Activated gamma-delta T cell treated with anti-CD3 and anti-CD28 coated beads, Interleukin-2, amount 50 U/mL, for 16 hours (primary cell): ENCODE measurements around the gene PLD3.
"Not testable (repeated sequence)": the region's sequence is repeated elsewhere in the genome, so short reads cannot be mapped to it uniquely, and the experiment has no call there.

Experiments used
- DNase-seq: peaks from one replicate; pipeline ENCODE4 v3.0.0-alpha.2; 2020; ENCODE audit warnings: low read depth

Gene PLD3

DNA sequence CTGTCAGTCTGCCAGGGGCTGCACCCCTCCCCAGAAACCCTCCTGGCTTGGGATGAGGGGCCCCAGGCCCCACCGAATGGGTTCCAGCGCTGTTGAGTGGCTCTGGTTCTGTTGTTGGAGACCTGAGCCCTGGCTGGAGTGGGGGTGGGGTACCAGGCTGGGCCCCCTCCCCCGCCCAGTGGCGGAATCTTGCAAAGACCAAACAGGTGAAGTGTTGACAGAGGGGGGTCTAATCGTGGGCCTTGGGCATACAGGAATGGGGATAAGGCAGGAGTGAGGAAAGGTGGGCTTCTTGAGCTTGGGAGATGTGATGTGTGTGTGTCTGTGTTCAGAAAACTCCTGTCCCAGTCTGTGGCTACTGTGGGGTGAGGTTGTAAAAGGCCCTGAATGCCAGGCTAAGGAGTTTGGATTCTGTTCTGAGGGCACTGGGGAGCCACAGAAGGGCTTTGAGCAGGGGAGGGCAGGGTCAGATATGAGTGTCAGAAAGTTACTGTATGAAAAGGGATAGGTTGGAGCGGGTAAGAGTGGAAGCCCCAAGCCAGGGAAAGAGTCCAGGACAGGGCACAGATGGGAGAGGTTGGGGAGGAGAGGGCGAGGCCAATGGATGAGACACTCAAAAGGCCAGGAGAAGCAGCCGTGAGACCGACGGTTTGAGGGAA, 41.7 kb downstream of the PLD3 start, which contains the start of gene HIPK4:
Gene HIPK4, minus strand, starts transcription at position 98 of the 659 bp plus-strand sequence. CDS start 279 bp downstream, outside the sequence.
- DNase-seq = no peak

DNA sequence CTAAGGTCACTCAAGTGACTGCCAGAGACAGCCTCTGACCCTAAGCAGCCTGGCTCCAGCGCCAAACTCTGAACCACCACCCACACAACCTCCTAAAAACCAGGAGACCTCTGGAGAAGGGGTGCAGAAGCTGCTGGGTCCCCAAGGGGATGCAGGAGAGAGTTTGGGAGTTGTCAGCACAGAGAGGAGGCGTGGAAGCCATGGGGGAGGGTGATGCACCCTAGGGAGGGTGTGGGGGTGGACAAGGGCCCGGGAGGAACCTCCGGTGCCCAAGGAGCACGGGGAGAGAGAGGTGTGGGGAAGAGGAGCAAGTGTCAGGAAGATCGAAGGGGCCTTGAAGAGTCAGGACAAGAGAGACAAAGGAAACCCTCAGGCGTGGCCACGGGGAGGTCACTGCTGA, 43.6 kb downstream of the PLD3 start:
- no peak for DNase-seq

DNA sequence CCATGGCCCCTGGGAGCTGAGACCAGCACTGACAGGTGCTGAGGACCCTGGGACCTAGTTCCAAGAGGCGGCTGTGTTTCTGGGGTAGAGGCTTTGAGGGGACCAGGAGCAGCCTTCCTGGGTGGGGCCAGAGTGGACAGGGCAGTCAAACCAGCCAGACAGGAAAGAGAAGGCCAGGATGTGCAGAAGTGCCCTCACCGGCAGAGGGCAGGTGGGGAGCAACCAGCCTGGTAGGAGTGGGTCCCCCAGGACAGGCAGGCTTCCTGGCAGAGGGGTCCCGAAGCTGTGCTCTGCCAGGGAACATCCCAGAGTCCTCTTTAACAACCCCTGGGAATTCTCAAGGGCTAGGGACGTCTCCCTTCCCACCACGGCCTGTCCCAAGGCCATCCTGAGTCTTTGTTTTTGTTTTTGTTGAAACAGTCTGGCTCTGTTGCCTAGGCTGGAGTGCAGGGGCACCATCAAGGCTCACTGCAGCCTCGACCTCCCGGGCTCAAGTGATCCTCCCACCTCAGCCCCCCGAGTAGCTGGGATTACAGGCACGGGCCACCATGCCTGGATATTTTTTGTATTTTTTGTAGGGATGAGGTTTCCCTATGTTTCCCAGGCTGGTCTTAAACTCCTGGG, 44.5 kb downstream of the PLD3 start:
- DNase-seq = no peak

DNA sequence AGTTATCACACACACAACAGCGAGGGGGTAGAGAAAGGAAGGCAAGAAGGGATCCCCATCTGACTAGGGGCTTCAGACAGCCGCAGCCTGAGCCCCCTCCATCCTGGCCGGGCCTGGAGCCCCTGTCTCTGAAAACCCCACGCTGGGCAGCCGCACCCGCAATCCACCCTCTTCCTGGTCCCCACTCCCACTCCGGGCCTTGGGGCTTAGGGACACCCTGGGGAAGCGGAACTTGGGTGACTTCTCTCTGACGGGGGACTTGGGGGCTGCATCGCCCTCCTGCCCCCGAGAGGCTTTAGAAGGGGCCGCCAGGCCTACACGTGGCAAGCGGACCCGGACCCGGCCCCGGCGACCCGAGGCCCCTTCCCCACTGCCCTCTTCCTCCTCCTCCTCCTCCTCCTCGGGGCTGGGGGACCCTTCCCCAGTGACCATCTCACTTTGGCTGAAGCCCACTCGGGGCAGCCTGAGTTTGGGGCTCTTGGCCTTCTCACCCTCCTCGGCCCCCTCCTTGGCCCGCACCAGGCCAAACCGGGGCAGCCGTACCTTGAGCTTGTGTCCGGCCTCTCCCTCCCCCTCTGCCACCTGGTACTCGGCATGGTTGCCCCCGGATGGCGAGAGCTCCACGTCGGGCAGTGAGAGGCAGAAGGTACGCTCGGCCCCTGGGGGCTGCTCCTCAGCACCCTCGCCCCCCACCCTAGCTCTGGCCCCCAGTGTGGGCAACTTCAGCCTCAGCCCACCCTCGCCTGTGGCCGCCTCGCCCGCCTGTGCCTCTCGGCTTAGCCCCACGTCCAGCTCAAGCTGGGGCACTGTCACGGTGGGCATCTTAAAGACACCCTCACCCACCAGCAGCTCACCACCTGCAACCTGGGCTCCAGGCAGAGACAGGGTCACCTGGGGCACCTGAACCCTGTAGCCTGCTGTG, 45.7 kb downstream of the PLD3 start:
- no peak for DNase-seq

DNA sequence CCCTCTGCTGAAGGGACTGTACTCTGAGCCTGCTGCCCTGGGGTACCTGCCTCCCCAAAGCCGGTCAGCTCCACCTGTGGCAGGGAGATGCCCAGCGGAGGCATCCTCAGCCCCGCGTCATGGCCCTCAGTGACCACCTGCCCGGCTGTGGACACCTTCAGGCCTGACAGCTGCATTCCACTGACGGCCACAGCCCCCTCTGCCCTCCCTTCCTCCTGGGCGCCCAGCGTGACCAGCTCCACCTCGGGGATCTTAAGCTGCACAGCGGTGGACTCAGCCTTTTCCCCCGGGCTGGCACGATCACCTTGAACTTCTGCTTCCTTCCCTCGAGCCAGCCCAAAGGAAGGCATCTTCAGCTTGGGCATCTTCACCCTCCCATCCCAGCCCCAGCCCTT, 46.3 kb downstream of the PLD3 start:
- DNase-seq = no peak

DNA sequence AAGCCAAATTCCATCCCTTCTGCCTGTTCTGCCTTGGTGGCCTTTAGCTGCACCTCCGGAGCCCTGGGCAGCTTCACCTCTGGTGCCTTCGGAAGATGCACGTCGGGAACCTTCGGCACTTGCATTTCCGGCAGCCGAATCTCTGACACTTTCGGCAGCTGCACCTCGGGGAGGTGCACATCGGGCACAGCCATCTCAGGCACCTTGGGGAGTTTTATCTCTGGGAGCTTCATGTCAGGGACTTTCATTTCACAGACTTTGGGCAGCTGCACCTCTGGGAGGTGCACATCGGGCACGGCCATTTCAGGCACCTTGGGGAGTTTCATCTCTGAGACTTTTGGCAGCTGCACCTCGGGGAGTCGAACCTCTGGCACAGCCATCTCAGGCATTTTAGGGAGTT, 47.5 kb downstream of the PLD3 start:
- DNase-seq = no peak

DNA sequence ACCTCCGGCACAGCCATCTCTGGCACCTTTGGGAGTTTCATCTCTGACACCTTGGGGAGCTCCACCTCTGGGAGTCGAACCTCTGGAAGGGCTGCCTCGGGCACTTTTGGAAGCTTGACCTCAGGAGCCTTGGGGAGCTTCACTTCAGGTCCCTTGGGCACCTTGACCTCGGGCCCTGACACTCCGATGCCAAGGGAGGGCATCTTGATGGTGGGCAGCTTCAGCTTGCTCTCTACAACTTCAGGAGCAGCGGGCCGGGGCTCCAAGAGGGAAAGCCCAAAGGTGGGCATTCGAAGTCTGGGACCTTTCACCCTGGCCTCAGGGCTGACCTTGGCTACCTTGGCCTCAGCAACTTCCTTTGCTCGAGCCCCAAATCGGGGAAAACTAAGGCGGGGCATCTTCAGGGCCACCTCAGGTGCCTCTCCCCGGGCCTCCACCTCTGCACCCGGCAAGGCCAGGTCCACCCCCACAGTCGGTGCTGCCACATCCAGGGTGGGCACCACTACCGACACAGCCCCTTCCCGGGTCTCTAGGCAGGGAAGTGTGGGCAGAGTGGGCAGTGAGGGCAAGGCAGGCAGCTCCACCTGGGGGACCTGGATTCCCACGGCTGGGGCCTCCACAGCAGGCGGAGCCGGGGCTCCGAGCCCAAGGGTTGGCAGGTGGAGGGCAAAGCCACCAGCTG, 48.5 kb downstream of the PLD3 start:
- DNase-seq = no peak

DNA sequence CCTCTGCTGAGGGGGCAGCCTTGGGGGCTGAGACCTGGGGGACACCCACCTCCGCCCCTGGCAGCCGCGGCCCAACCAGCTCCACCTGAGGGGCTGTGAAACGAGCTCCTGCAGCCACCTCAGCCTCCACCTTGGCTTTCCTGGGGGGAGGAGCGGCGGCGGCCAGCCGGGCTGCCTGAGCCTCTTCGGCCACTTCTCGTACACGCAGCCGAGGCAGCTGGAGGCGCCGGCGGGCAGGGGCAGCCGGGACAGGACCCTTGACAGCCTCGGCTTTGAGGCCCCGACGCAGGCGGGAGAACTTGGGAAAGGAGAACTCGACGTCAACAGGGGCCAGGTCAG, 49.0 kb downstream of the PLD3 start:
- DNase-seq = no peak

DNA sequence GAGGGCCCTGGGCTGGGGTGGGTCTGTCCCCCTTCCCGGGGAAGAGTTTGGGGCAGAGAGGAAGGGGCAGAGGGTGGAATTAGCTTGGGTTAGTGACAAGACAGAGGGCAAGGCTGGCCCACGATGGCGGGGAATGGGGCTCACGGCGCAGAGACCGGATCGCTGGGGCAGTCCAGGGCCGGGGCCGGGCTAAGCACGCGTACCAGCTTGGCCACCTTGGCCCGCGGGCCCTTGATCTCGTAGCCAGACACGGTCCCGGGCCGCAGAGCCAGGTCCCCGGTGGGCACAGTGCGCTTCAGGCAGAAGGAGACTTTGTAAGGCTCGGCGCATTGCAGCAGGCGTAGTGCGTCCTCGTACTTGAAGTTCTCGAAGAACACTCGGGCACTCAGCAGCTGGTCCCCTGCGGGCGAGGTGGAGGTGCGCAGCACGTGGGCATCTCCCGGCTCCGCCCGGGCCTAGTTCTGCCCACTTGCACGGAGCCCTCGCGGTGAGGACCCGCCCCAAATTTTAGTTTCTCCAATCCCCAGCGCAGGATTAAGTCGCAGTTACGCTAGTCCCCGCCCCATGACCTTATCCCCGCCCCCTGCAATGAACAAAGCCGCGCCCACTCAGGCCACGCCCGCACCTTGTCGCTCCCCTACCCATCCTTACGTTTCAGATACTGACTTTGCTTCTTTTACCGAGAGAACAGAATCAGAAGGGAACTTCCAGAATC, 50.1 kb downstream of the PLD3 start:
- DNase-seq = peak; percentile 11

DNA sequence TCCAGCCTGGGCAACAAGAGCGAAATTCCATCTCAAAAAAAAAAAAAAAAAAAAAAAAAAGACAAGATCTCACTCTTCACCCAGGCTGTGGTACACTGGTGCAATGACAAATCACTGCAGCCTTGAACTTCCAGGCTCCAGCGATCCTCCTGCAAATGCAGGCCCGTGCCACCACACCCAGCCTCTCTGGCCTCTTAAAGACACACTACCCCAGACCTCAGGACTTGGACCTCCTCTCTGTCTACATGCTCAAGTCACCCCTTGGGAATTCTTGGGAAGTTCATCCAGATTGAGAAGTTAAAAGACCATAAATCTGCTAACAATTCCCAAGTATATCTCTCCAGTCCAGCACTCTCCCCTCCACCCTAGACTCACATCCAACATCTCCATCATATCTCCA, 52.1 kb downstream of the PLD3 start:
- DNase-seq = no peak

DNA sequence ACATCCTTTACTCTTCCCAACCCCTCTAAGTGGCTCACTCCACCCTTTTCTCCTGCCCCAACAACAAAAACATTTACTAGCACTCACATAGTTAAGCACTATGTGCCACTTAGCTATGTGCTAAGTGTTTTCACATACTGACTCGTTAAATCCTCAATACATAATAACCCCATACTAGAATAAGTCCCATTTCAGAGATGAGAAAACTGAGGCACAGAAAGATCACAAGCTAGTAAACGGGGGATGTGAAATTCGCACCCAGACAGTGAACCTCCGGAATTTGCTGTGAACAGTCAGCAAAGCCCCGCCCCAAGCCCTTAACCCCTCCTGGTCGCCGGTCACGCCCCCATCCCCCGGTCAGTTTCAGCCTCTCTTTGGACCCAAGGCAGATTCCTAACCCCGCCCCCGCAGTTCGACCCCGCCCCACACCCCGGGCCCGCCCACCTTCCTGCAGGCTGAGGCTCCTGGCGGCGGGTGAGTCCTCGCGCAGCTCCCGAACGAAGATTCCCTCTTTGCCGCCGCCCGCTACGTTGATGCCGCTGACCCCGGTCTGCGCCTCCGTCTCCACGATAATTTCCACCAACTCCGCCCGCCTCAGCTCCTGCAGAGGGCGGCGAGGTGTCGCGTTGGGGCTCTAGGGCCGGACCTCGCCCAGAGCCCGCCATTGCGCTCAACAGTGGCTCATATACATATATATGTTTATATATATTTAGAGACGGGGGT, 54.9 kb downstream of the PLD3 start:
- DNase-seq = peak; percentile 49

DNA sequence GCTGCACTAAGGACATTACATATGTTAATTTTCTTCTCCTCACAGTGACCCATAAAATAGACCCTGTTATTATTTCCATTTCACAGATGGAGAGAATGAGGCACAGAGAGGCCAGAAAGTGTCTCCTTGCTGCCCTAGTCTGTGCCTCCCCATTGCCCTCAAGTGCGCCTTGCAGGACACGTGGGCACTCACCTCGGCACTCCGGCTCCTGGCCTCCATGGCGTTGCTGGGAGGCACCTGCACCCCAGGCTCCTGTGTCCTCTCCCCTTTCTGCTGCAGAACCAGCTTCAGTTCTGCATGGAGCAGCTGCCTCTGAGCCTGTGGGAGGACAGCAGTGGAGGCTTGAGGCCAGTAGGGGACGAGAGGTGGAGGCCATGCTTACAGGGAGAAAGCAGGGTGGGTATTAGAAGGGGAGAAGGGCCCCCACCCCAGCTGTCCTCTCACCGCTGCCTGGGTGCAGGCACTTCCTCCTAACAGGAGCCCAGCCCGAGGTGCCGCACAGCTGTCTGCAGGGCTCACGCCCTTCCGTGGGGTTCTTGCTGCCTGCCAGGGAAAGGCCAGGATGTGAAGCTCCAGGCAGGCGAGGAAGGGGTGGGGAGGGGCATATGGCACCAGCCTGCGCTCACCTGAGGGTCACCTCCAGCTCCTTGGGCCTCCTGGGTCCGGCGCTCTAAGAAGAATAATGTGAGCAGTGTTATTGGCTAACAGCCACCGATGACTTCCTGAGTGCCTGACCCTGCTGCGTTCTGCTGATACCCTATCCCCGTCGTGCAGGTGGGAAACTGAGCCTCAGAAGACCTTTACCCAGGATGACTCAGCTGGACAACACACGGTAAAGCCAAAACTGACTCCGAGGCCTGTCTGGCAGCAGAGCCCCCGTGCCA, 59.5 kb downstream of the PLD3 start:
- DNase-seq = no peak

DNA sequence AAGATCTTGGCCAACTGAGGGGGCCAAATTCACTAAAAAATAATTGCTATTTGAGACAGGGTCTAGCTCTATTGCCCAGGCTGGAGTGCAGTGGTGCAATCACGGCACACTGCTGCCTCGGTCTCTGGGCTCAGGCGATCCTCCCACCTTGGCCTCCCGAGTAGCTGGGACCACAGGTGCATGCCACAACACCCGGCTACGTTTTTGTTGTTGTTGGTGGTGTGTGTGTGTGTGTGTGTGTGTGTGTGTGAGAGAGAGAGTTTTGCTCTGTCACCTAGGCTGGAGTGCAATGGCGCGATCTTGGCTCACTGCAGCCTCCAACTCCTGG, 60.1 kb downstream of the PLD3 start:
- not testable (repeated sequence) for DNase-seq

DNA sequence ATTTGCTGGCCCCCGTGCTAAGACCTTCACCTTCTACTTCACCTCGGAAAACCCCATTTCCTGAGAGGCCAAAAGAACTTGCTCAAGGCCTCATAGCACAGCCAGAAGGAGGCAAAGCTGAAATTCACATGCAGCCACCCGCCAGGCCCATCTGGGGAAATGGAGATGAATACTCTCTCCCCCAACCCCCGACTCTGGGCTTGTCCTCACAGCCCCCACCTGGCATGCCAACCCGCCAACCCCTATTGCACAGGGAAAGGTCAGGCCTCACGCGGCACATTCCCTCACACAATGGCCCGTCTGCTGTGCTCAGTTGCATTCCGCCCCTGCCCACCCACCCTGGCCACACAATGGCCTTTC, 61.5 kb downstream of the PLD3 start:
- no peak for DNase-seq

DNA sequence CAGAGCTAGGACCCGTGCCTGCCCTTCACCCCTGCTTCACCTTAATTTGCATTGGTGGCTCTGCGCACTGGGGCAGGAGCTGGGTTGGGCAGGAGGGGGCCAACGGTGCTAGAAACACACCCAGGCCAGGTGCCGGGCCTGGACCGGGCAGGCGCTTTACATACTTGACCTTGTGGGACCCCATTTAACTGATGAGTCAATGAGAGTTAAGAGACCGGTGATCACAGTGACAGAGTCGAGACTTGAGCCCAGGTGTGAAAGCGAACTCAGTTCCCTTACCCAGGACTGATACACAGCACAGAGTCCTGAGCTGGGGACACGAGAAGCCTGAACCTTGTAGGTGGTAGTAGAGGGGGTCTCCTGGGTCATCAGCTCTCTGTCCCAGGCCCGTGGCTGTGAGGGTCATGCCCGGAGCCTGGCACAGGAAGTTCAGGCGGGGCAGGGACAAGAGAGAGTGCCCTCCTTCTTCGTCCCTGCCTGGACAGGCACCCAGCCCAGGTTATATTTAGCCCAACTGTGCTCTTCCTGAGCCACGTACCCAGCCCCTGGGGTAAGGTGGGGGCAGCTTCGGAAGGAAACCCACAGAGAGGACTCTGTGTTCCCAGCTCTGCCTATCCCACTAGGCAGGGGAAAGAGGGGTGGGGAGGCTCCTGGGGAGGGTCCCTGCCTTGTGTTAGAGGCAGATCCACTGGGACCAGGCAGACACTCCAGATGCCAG, 62.8 kb downstream of the PLD3 start:
- no peak for DNase-seq

DNA sequence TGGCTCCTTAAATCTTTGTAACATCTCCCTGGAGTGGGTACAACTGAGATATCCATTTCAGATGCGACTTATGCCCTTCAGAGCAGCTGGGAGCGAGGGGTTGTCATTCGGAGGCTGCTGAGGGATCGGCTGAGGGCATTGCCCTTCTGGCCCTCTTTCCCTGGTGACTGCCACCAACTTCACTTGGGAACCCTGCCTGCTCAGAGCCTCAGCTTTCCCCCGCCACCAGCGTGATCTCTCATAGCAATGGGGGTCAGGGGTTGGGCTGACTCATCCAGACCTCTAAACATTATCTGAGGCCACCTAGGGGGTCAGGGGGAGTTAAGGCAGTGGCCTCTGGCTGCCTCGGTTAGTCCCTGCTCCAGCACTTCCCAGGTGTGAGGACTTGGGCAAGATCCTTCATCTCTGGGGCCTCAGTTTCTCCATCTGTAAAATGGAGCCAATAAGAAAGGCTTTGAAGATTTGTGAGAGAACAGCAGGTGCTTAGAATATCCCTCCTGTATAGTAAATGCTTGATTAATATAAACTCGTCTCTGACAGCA, 63.5 kb downstream of the PLD3 start:
- DNase-seq = no peak

DNA sequence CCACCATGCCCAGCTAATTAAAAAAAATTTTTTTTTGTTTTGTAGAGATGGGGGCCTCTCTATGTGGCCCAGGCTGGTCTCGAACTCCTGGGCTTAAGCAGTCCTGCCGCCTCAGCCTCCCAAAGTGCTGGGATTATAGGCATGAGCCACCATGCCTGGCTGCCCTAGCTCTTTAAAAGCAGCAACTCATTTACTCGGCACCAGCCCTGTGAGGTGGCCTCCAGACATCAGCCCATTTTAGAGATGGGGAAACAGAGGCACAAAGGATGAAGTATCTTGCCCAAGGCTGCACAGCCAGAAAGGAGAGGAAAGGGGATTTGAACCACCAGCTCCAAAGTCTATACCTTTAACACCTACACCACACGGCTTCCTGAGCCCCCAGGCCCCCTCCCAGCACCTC, 64.4 kb downstream of the PLD3 start:
- no peak for DNase-seq

DNA sequence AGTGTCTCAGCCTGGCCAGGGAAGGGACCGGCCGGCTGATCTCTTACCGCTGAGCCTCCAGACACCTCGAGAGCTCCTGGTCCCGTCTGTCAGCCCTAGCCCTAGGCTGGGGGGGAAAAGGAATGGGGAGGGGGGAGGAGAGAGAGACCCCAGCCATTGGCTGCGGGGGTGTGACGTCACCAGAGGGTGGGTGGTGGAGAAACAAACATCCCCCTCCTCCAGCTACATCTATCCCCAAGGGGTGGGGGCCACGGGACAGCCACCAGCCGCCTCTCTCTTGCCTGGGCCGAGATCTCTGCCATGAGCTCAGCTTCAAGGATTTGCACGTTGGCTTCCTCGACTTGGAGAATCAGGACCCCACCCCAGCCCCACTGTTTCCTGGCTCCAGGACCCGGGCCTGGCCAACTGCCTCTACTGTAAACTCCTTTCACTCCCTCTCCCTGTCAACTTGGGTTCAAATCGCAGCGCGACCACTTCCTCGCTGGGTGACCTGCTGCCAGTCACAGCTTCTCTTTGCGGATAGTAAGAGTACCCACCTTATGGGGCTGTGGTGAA, 64.9 kb downstream of the PLD3 start, which contains the start of gene PRX:
Gene PRX, minus strand, starts transcription at position 88 of the 555 bp plus-strand sequence. CDS start 5,446 bp downstream, outside the sequence.
- no peak for DNase-seq
